ENCODE measurements around the gene APPBP2.
"Not testable (repeated sequence)": the region's sequence is repeated elsewhere in the genome, so short reads cannot be mapped to it uniquely, and the experiment has no call there.

APPBP2 gene

DNA sequence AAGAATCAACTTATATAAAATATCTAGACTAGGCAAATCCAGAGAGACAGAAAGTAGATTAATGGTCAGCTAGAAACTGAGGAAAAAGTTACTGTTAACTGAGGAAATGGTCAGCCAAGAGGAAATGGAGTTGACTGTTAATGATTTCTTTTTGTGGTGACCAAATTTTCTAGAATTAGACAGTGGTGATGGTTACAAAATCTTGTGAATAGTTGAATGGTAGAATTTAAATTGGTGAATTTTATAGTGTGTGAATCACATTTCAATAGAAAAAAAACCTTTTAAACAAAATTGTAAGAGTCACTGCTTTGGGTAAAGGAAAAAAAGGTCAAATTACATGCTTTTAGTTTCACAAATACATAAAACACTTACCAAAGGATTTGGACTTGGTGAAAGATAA is 30.0 kb downstream of the APPBP2 start:
- Histone ChIP-seq H3K4me3 (ENCODE audit: low read length) (no peak overlapping the region), H2AFZ (ENCODE audit: low read depth, low read length) (no peak overlapping the region), H3K4me1 (ENCODE audit: low read length) (no peaks in the 10 kb centered on the region), H3K79me2 (ENCODE audit: low read length) (no peaks in the 10 kb centered on the region), H3K36me3 (replicated peaks; ENCODE audit: low read depth, low read length) (peaks cover 32% of the 10 kb centered on the region), H3K27me3 (ENCODE audit: low read depth, low read length) (no peaks in the 10 kb centered on the region), H3K27ac (ENCODE audit: low read length) (no peak overlapping the region), H4K20me1 (ENCODE audit: insufficient read depth, low read length) (no peaks in the 10 kb centered on the region), H3K9ac (ENCODE audit: low read length) (no peak overlapping the region), H3K9me3 (ENCODE audit: insufficient read depth, low read length) (no peaks in the 10 kb centered on the region), H3K4me2 (ENCODE audit: low read length) (no peak overlapping the region)
- no peak for TF ChIP-seq EZH2phosphoT487 (IDR thresholded peaks at IDR 0.05; ENCODE audit: low read depth)
- TF ChIP-seq, protein P1, sequence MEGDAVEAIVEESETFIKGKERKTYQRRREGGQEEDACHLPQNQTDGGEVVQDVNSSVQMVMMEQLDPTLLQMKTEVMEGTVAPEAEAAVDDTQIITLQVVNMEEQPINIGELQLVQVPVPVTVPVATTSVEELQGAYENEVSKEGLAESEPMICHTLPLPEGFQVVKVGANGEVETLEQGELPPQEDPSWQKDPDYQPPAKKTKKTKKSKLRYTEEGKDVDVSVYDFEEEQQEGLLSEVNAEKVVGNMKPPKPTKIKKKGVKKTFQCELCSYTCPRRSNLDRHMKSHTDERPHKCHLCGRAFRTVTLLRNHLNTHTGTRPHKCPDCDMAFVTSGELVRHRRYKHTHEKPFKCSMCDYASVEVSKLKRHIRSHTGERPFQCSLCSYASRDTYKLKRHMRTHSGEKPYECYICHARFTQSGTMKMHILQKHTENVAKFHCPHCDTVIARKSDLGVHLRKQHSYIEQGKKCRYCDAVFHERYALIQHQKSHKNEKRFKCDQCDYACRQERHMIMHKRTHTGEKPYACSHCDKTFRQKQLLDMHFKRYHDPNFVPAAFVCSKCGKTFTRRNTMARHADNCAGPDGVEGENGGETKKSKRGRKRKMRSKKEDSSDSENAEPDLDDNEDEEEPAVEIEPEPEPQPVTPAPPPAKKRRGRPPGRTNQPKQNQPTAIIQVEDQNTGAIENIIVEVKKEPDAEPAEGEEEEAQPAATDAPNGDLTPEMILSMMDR (IDR thresholded peaks at IDR 0.05; ENCODE audit: low read depth, low read length), result no peak

DNA sequence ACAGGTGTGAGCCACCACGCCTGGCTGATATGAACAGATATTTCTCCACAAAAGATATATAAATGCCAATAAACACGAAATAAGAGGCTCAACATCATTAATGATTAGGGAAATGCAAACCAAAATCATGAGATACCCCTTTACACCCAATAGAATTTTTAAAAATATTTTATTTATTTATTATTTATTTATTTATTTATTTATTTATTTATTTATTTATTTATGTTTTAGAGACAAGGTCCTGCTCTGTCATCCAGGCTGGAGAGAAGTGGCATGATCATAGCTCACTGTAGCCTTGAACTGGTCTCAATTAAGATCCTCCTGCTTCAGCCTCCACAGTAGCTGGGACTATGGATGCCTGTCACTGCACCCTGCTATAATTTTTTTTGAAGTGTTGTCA is 30.8 kb downstream of the APPBP2 start:
- TF ChIP-seq, protein P1 (IDR thresholded peaks at IDR 0.05; ENCODE audit: low read depth, low read length), result no peak
- no peak for TF ChIP-seq EZH2phosphoT487 (IDR thresholded peaks at IDR 0.05; ENCODE audit: low read depth)
- no peaks in the 10 kb centered on the region for H3K79me2 ChIP-seq (ENCODE audit: low read length)
- no peaks in the 10 kb centered on the region for H4K20me1 ChIP-seq (ENCODE audit: insufficient read depth, low read length)
- H3K9ac ChIP-seq (ENCODE audit: low read length), result no peak overlapping the region
- no peak overlapping the region for H3K27ac ChIP-seq (ENCODE audit: low read length)
- H3K9me3 ChIP-seq (ENCODE audit: insufficient read depth, low read length), result no peaks in the 10 kb centered on the region
- H3K4me2 ChIP-seq (ENCODE audit: low read length), result no peak overlapping the region
- no peak overlapping the region for H3K4me3 ChIP-seq (ENCODE audit: low read length)
- peaks cover 34% of the 10 kb centered on the region for H3K36me3 ChIP-seq (replicated peaks; ENCODE audit: low read depth, low read length)
- H2AFZ ChIP-seq (ENCODE audit: low read depth, low read length), result no peak overlapping the region
- no peaks in the 10 kb centered on the region for H3K27me3 ChIP-seq (ENCODE audit: low read depth, low read length)
- H3K4me1 ChIP-seq (ENCODE audit: low read length), result no peaks in the 10 kb centered on the region

DNA sequence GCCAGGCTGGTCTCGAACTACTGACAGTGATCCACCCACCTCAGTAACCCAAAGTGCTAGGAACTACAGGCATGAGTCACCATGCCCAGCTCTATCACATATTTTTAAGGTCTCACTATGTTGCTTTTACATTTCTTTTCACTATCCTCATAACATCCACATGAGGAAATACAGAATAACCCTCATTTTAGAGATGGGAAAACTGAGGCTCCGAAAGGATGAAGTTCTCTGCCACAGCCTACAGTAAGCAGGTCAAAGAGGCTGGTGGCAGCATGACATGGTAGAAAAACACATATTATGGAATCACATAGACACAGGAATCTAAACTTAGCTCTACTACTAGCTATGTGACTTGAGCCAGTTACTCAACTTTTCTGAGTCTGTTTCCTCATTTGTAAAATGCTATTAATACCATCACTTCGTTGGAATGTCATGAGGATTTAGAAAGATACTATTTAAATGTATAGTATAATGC is 32.2 kb downstream of the APPBP2 start:
- Histone ChIP-seq H2AFZ (ENCODE audit: low read depth, low read length) (no peak overlapping the region), H3K27me3 (ENCODE audit: low read depth, low read length) (no peaks in the 10 kb centered on the region), H3K9ac (ENCODE audit: low read length) (no peak overlapping the region), H3K36me3 (replicated peaks; ENCODE audit: low read depth, low read length) (peaks cover 35% of the 10 kb centered on the region), H3K27ac (ENCODE audit: low read length) (no peak overlapping the region), H4K20me1 (ENCODE audit: insufficient read depth, low read length) (no peaks in the 10 kb centered on the region), H3K9me3 (ENCODE audit: insufficient read depth, low read length) (no peaks in the 10 kb centered on the region), H3K4me1 (ENCODE audit: low read length) (no peaks in the 10 kb centered on the region), H3K4me2 (ENCODE audit: low read length) (no peak overlapping the region), H3K4me3 (ENCODE audit: low read length) (no peak overlapping the region), H3K79me2 (ENCODE audit: low read length) (no peaks in the 10 kb centered on the region)
- TF ChIP-seq, protein P1 (IDR thresholded peaks at IDR 0.05; ENCODE audit: low read depth, low read length), result no peak
- TF ChIP-seq EZH2phosphoT487 (IDR thresholded peaks at IDR 0.05; ENCODE audit: low read depth), result no peak

DNA sequence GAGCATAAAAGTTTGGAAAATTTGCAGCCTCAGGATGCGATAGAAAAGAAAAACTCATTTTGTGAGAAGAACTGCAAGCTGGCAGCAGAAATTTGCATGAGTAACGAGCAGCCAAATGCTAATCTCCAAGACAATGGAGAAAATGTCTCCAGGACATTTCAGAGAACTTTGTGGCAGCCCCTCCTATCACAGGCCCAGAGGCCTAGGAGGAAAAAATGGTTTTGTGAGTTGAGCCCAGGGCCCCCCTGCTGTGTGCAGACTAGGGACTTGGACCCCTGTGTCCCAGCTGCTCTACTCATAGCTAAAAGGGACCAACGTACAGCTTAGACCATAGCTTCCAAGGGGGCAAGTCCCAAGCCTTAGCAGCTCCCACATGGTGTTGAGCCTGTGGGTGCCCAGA is 34.3 kb downstream of the APPBP2 start:
- Histone ChIP-seq H3K9ac (ENCODE audit: low read length) (no peak overlapping the region), H3K36me3 (replicated peaks; ENCODE audit: low read depth, low read length) (peaks cover 36% of the 10 kb centered on the region), H3K4me1 (ENCODE audit: low read length) (no peaks in the 10 kb centered on the region), H3K9me3 (ENCODE audit: insufficient read depth, low read length) (no peaks in the 10 kb centered on the region), H4K20me1 (ENCODE audit: insufficient read depth, low read length) (no peaks in the 10 kb centered on the region), H3K4me2 (ENCODE audit: low read length) (no peak overlapping the region), H3K27me3 (ENCODE audit: low read depth, low read length) (no peaks in the 10 kb centered on the region), H2AFZ (ENCODE audit: low read depth, low read length) (no peak overlapping the region), H3K4me3 (ENCODE audit: low read length) (no peak overlapping the region), H3K27ac (ENCODE audit: low read length) (no peak overlapping the region), H3K79me2 (ENCODE audit: low read length) (no peaks in the 10 kb centered on the region)
- no peak for TF ChIP-seq EZH2phosphoT487 (IDR thresholded peaks at IDR 0.05; ENCODE audit: low read depth)
- TF ChIP-seq, protein P1 (IDR thresholded peaks at IDR 0.05; ENCODE audit: low read depth, low read length), result no peak

DNA sequence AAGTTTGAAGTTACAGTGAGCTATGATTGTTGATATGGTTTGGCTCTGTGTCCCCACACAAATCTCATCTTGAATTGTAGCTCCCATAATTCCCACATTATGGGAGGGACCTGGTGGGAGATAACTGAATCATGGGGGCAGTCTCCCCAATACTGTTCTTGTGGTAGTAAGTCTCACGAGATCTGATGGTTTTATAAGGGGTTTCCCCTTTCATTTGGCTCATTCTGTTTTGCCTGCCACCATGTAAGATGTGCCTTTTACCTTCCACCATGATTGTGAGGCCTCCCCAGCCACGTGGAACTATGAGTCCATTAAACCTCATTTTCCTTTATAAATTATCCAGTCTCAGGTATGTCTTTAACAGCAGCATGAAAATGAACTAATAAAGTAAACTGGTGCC is 35.4 kb downstream of the APPBP2 start:
- not testable (repeated sequence) for H2AFZ ChIP-seq (ENCODE audit: low read depth, low read length); H4K20me1 ChIP-seq (ENCODE audit: insufficient read depth, low read length); H3K9me3 ChIP-seq (ENCODE audit: insufficient read depth, low read length); H3K27ac ChIP-seq (ENCODE audit: low read length); H3K4me1 ChIP-seq (ENCODE audit: low read length); H3K79me2 ChIP-seq (ENCODE audit: low read length); H3K4me2 ChIP-seq (ENCODE audit: low read length); H3K9ac ChIP-seq (ENCODE audit: low read length); H3K27me3 ChIP-seq (ENCODE audit: low read depth, low read length); H3K4me3 ChIP-seq (ENCODE audit: low read length)
- peaks cover 30% of the 10 kb centered on the region for H3K36me3 ChIP-seq (replicated peaks; ENCODE audit: low read depth, low read length)
